Measurements from ENCODE around the gene PLA2G4D. TPM values are rescaled to one million over a fixed set of nuclear protein-coding genes. Genes with fewer than 3 reads are reported as not detected.

Gene PLA2G4D
- polyA plus RNA-seq, 3 donors, result 0.04 TPM; not detected in 1

GRCh38 chr15:42079401-42079908, 14.9 kb downstream of the PLA2G4D start:
- DNase-seq (ENCODE audit: low read depth in 3 of 3, low spot score in 2 of 3), result no peak

- no peak for DNase-seq (ENCODE audit: low read depth in 3 of 3, low spot score in 2 of 3)
Measured at GRCh38 chr15:42078903-42079302, 15.5 kb downstream of the PLA2G4D start.

- no peak for DNase-seq (ENCODE audit: low read depth in 3 of 3, low spot score in 2 of 3)
Measured at GRCh38 chr15:42077689-42078088, 16.7 kb downstream of the PLA2G4D start.

- DNase-seq (ENCODE audit: low read depth in 3 of 3, low spot score in 2 of 3), result no peak
Measured at GRCh38 chr15:42073418-42073817, 20.9 kb downstream of the PLA2G4D start.

- no peak for DNase-seq (ENCODE audit: low read depth in 3 of 3, low spot score in 2 of 3)
Measured at GRCh38 chr15:42072141-42072685, 22.1 kb downstream of the PLA2G4D start.

- no peak for DNase-seq (ENCODE audit: low read depth in 3 of 3, low spot score in 2 of 3)
Measured at GRCh38 chr15:42071717-42072116, 22.6 kb downstream of the PLA2G4D start.

GRCh38 chr15:42070976-42071350, 23.4 kb downstream of the PLA2G4D start:
- no peak for DNase-seq (ENCODE audit: low read depth in 3 of 3, low spot score in 2 of 3)

GRCh38 chr15:42070279-42070975, 23.9 kb downstream of the PLA2G4D start:
- no peak for DNase-seq (ENCODE audit: low read depth in 3 of 3, low spot score in 2 of 3)

GRCh38 chr15:42069496-42070278, 24.7 kb downstream of the PLA2G4D start:
- no peak for DNase-seq (ENCODE audit: low read depth in 3 of 3, low spot score in 2 of 3)

- DNase-seq (ENCODE audit: low read depth in 3 of 3, low spot score in 2 of 3), result no peak
Measured at GRCh38 chr15:42069025-42069424, 25.3 kb downstream of the PLA2G4D start.

- DNase-seq (ENCODE audit: low read depth in 3 of 3, low spot score in 2 of 3), result no peak
Measured at GRCh38 chr15:42068601-42069000, 25.8 kb downstream of the PLA2G4D start.

GRCh38 chr15:42066764-42067415, 27.5 kb downstream of the PLA2G4D start:
- no peak for DNase-seq (ENCODE audit: low read depth in 3 of 3, low spot score in 2 of 3)

- no peak for DNase-seq (ENCODE audit: low read depth in 3 of 3, low spot score in 2 of 3)
Measured at GRCh38 chr15:42065468-42065867, 28.9 kb downstream of the PLA2G4D start.

GRCh38 chr15:42065033-42065432, 29.3 kb downstream of the PLA2G4D start:
- no peak for DNase-seq (ENCODE audit: low read depth in 3 of 3, low spot score in 2 of 3)

GRCh38 chr15:42064271-42064670, 30.1 kb downstream of the PLA2G4D start:
- no peak for DNase-seq (ENCODE audit: low read depth in 3 of 3, low spot score in 2 of 3)

GRCh38 chr15:42063122-42063848, 31.1 kb downstream of the PLA2G4D start:
- no peak for DNase-seq (ENCODE audit: low read depth in 3 of 3, low spot score in 2 of 3)

GRCh38 chr15:42062284-42062806, 32.0 kb downstream of the PLA2G4D start:
- DNase-seq (ENCODE audit: low read depth in 3 of 3, low spot score in 2 of 3), result no peak

- DNase-seq (ENCODE audit: low read depth in 3 of 3, low spot score in 2 of 3), result no peak
Measured at GRCh38 chr15:42060797-42061196, 33.6 kb downstream of the PLA2G4D start.

- DNase-seq (ENCODE audit: low read depth in 3 of 3, low spot score in 2 of 3), result no peak
Measured at GRCh38 chr15:42060477-42060763, 33.9 kb downstream of the PLA2G4D start.

- no peak for DNase-seq (ENCODE audit: low read depth in 3 of 3, low spot score in 2 of 3)
Measured at GRCh38 chr15:42059661-42060476, 34.5 kb downstream of the PLA2G4D start.

All from right renal cortex interstitium (tissue), 3 donors.